ENCODE measurements around the gene CLSTN2.

Gene CLSTN2

GRCh38 chr3:140236836-140237501, 302.0 kb downstream of the CLSTN2 start:
- no peak for DNase-seq (ENCODE audit: low spot score)

- no peak for DNase-seq (ENCODE audit: low spot score)
These were observed 303.8 kb downstream of the CLSTN2 start for GRCh38 chr3:140238646-140239314.

- DNase-seq (ENCODE audit: low spot score): no peak
These were observed 307.9 kb downstream of the CLSTN2 start for GRCh38 chr3:140242818-140243276.

GRCh38 chr3:140243575-140243974, 308.6 kb downstream of the CLSTN2 start:
- DNase-seq (ENCODE audit: low spot score): no peak

- no peak for DNase-seq (ENCODE audit: low spot score)
These were observed 309.9 kb downstream of the CLSTN2 start for GRCh38 chr3:140244893-140245292.

GRCh38 chr3:140246578-140246977, 311.6 kb downstream of the CLSTN2 start:
- DNase-seq (ENCODE audit: low spot score): no peak

GRCh38 chr3:140247775-140248174, 312.8 kb downstream of the CLSTN2 start:
- no peak for DNase-seq (ENCODE audit: low spot score)

- no peak for DNase-seq (ENCODE audit: low spot score)
These were observed 314.2 kb downstream of the CLSTN2 start for GRCh38 chr3:140249188-140249587.

- DNase-seq (ENCODE audit: low spot score): no peak
These were observed 315.2 kb downstream of the CLSTN2 start for GRCh38 chr3:140250010-140250855.

GRCh38 chr3:140250945-140251344, 316.0 kb downstream of the CLSTN2 start:
- no peak for DNase-seq (ENCODE audit: low spot score)

- DNase-seq (ENCODE audit: low spot score): no peak
These were observed 316.7 kb downstream of the CLSTN2 start for GRCh38 chr3:140251678-140252077.

GRCh38 chr3:140252812-140253656, 318.0 kb downstream of the CLSTN2 start:
- DNase-seq (ENCODE audit: low spot score): no peak

- DNase-seq (ENCODE audit: low spot score): no peak
These were observed 323.3 kb downstream of the CLSTN2 start for GRCh38 chr3:140258222-140258724.

- no peak for DNase-seq (ENCODE audit: low spot score)
These were observed 330.3 kb downstream of the CLSTN2 start for GRCh38 chr3:140265302-140265701.

GRCh38 chr3:140268103-140268502, 333.1 kb downstream of the CLSTN2 start:
- DNase-seq (ENCODE audit: low spot score): no peak

GRCh38 chr3:140268610-140269009, 333.6 kb downstream of the CLSTN2 start:
- DNase-seq (ENCODE audit: low spot score): no peak

GRCh38 chr3:140270329-140270728, 335.3 kb downstream of the CLSTN2 start:
- no peak for DNase-seq (ENCODE audit: low spot score)

- no peak for DNase-seq (ENCODE audit: low spot score)
These were observed 338.7 kb downstream of the CLSTN2 start for GRCh38 chr3:140273542-140274195.

GRCh38 chr3:140274429-140274828, 339.4 kb downstream of the CLSTN2 start:
- DNase-seq (ENCODE audit: low spot score): no peak

GRCh38 chr3:140276703-140277102, 341.7 kb downstream of the CLSTN2 start:
- DNase-seq (ENCODE audit: low spot score): no peak

- DNase-seq (ENCODE audit: low spot score): no peak
These were observed 342.9 kb downstream of the CLSTN2 start for GRCh38 chr3:140277886-140278285.
